H1 (cell line): ENCODE results near the gene ECI2. TPM values are rescaled to one million over a fixed set of nuclear protein-coding genes. Genes with fewer than 3 reads are reported as not detected.

Experiments used
- CTCF ChIA-PET: fragments of 300-600 bp; sonication (Branson Sonifier 250); formaldehyde crosslinking; loops from one replicate; lab custom pipeline; 2021; ENCODE audit not compliant: partially characterized antibody; lab: Charles Lee
- POLR2A ChIA-PET: fragments of 300-600 bp; sonication (Branson Sonifier 250); formaldehyde crosslinking; loops from one replicate; lab custom pipeline; 2021; ENCODE audit warnings: inconsistent platforms; ENCODE audit not compliant: partially characterized antibody; lab: Charles Lee
- DNase-seq, 2 experiments: peaks; one replicate each; pipeline versions ENCODE4 v3.0.0 to v3.0.0-alpha.2; 2010 to 2022; ENCODE audit warnings: low spot score in 2 of 2, low read depth in 1 of 2, mixed read lengths in 1 of 2
- FAIRE-seq: peaks from 2 replicates; lab custom pipeline; 2011; peaks lifted over from hg19 to GRCh38; lab: Jason Lieb, UNC
- H2AFZ ChIP-seq: 2 replicates; pipeline ENCODE4 v1.8.1; 2012; ENCODE audit warnings: low read length, inconsistent platforms
- H2AK5ac ChIP-seq: 2 replicates; pipeline ENCODE4 v1.6.1; 2013; ENCODE audit warnings: low read depth, low read length
- H2BK120ac ChIP-seq: replicated peaks from 2 replicates; pipeline ENCODE3; 2013; ENCODE audit warnings: low read depth, low read length, inconsistent platforms
- H2BK12ac ChIP-seq: 2 replicates; pipeline ENCODE4 v1.6.1; 2013; ENCODE audit warnings: low read depth, low read length
- H2BK15ac ChIP-seq: 2 replicates; pipeline ENCODE4 v1.6.1; 2013; ENCODE audit warnings: low read length
- H2BK20ac ChIP-seq: 2 replicates; pipeline ENCODE4 v1.6.1; 2013; ENCODE audit warnings: low read length
- H2BK5ac ChIP-seq: 2 replicates; pipeline ENCODE4 v1.6.1; 2013; ENCODE audit warnings: low read depth, low read length
- H3K14ac ChIP-seq: 2 replicates; pipeline ENCODE4 v1.6.1; 2013; ENCODE audit warnings: inconsistent platforms; ENCODE audit not compliant: insufficient read length
- H3K18ac ChIP-seq: 2 replicates; pipeline ENCODE4 v1.6.1; 2013; ENCODE audit warnings: low read length; ENCODE audit errors: extremely low read depth
- H3K23ac ChIP-seq: 2 replicates; pipeline ENCODE4 v1.6.1; 2013; ENCODE audit warnings: inconsistent platforms; ENCODE audit not compliant: insufficient read length
- H3K23me2 ChIP-seq: 2 replicates; pipeline ENCODE4 v1.6.1; 2013; ENCODE audit warnings: low read depth, low read length
- H3K27ac ChIP-seq: 2 replicates; pipeline ENCODE4 v1.6.1; 2011; ENCODE audit warnings: low read depth, low read length, inconsistent platforms
- H3K27me3 ChIP-seq, 4 experiments: replicated peaks in 1 of 4; 1 replicate in 1 of 4; 2 replicates in 3 of 4; pipeline versions ENCODE4 v1.6.1 to v1.8.1; 2011 to 2013; ENCODE audit warnings: low read length in 3 of 4, mild to moderate bottlenecking in 3 of 4, inconsistent platforms in 2 of 4, mixed read lengths in 2 of 4, moderate library complexity in 1 of 4; ENCODE audit not compliant: control insufficient read depth in 3 of 4, insufficient read depth in 3 of 4; ENCODE audit errors: extremely low read depth in 1 of 4
- H3K36me3 ChIP-seq, 4 experiments: 2 replicates each; pipeline versions ENCODE4 v1.6.1 to v1.8.1; 2011 to 2013; ENCODE audit warnings: mild to moderate bottlenecking in 4 of 4, low read length in 3 of 4, moderate library complexity in 2 of 4, control low read depth in 1 of 4, inconsistent platforms in 1 of 4; ENCODE audit not compliant: insufficient read depth in 4 of 4, control insufficient read depth in 2 of 4
- H3K4ac ChIP-seq: replicated peaks from 2 replicates; pipeline ENCODE3; 2013; ENCODE audit warnings: low read length, low read depth, mixed read lengths, inconsistent platforms; ENCODE audit not compliant: insufficient read length
- H3K4me1 ChIP-seq, 4 experiments: replicated peaks in 1 of 4; 1 replicate in 1 of 4; 2 replicates in 3 of 4; pipeline versions ENCODE4 v1.6.1 to v1.8.1; 2011 to 2013; ENCODE audit warnings: low read length in 3 of 4, inconsistent platforms in 2 of 4, mixed read lengths in 1 of 4; ENCODE audit not compliant: insufficient read depth in 4 of 4, control insufficient read depth in 3 of 4
- H3K4me2 ChIP-seq, 2 experiments: 2 replicates each; pipeline versions ENCODE4 v1.6.1 to v1.8.1; 2011 to 2013; ENCODE audit warnings: low read depth in 2 of 2, low read length in 2 of 2, control low read depth in 1 of 2, inconsistent platforms in 1 of 2, mild to moderate bottlenecking in 1 of 2; ENCODE audit not compliant: insufficient read depth in 1 of 2
- H3K4me3 ChIP-seq, 4 experiments: fragments of 200-600, 300-600 bp in 1 of 4; sonication (generic), shearing (Covaris generic), sonication (Bioruptor Twin) in 1 of 4; 2 replicates each; pipeline versions ENCODE4 v1.5.1 to v1.8.1; 2011 to 2016; ENCODE audit warnings: low read length in 4 of 4, low read depth in 3 of 4, control low read depth in 2 of 4, inconsistent platforms in 2 of 4, mild to moderate bottlenecking in 2 of 4, mixed read lengths in 1 of 4, moderate library complexity in 1 of 4; ENCODE audit not compliant: insufficient read depth in 2 of 4; ENCODE audit errors: extremely low read depth in 1 of 4
- H3K56ac ChIP-seq: replicated peaks from 2 replicates; pipeline ENCODE3; 2013; ENCODE audit warnings: low read depth, mild to moderate bottlenecking, mixed read lengths, low read length, inconsistent platforms; ENCODE audit not compliant: insufficient read length
- H3K79me1 ChIP-seq: 2 replicates; pipeline ENCODE4 v1.6.1; 2013; ENCODE audit warnings: low read depth, low read length, control low read depth
- H3K79me2 ChIP-seq, 2 experiments: 2 replicates each; pipeline versions ENCODE4 v1.6.1 to v1.8.1; 2012 to 2013; ENCODE audit warnings: low read length in 2 of 2, mild to moderate bottlenecking in 2 of 2, inconsistent platforms in 1 of 2; ENCODE audit not compliant: insufficient read depth in 2 of 2, control insufficient read depth in 1 of 2
- H3K9ac ChIP-seq, 4 experiments: replicated peaks in 1 of 4; 1 replicate in 1 of 4; 2 replicates in 3 of 4; pipeline versions ENCODE4 v1.6.1 to v1.8.1; 2011 to 2013; ENCODE audit warnings: low read depth in 3 of 4, low read length in 3 of 4, control low read depth in 2 of 4, mild to moderate bottlenecking in 2 of 4, moderate library complexity in 2 of 4, inconsistent platforms in 1 of 4; ENCODE audit errors: extremely low read depth in 1 of 4
- H3K9me3 ChIP-seq, 2 experiments: 2 replicates each; pipeline versions ENCODE4 v1.6.1 to v1.8.1; 2012 to 2013; ENCODE audit warnings: mild to moderate bottlenecking in 2 of 2, moderate library complexity in 2 of 2, control low read depth in 1 of 2, inconsistent platforms in 1 of 2, low read depth in 1 of 2, low read length in 1 of 2, mixed read lengths in 1 of 2; ENCODE audit not compliant: insufficient read depth in 2 of 2
- H4K20me1 ChIP-seq, 2 experiments: replicated peaks in 1 of 2; 2 replicates each; pipeline versions ENCODE3 to v1.8.1; 2011 to 2013; ENCODE audit warnings: inconsistent platforms in 2 of 2, low read length in 2 of 2, mild to moderate bottlenecking in 1 of 2; ENCODE audit not compliant: insufficient read depth in 2 of 2, control insufficient read depth in 1 of 2
- H4K5ac ChIP-seq: 2 replicates; pipeline ENCODE4 v1.6.1; 2013; ENCODE audit warnings: low read length, low read depth, mixed read lengths, inconsistent platforms; ENCODE audit not compliant: insufficient read length
- H4K8ac ChIP-seq: 2 replicates; pipeline ENCODE4 v1.8.0; 2013; ENCODE audit warnings: mild to moderate bottlenecking, moderate library complexity, low read length, inconsistent platforms; ENCODE audit not compliant: insufficient read depth; ENCODE audit errors: extremely low read depth
- H4K91ac ChIP-seq: replicated peaks from 2 replicates; pipeline ENCODE3; 2013; ENCODE audit warnings: low read length, mixed read lengths, inconsistent platforms; ENCODE audit not compliant: insufficient read length
- BACH1 ChIP-seq: IDR thresholded peaks from 2 replicates; pipeline ENCODE4 v1.6.1; 2012; ENCODE audit warnings: low read length, improper control_type of control experiment
- KDM5A ChIP-seq: fragments of 200-600 bp; IDR thresholded peaks from 2 replicates; pipeline ENCODE4 v1.7.1; 2012; ENCODE audit warnings: mild to moderate bottlenecking, low read length, inconsistent platforms, mixed read lengths
- RNF2 ChIP-seq: fragments of 200-900, 300-1000 bp; sonication (generic); IDR thresholded peaks from 2 replicates; pipeline ENCODE4 v1.7.1; 2016; ENCODE audit warnings: borderline replicate concordance, low read depth, mild to moderate bottlenecking, antibody characterized with exemption, low read length; ENCODE audit not compliant: poor library complexity, severe bottlenecking; ENCODE audit errors: missing control alignments
- SRF ChIP-seq: IDR thresholded peaks from 2 replicates; pipeline ENCODE4 v1.6.1; 2011; ENCODE audit warnings: mild to moderate bottlenecking, low read depth, low read length, moderate library complexity
- SUZ12 ChIP-seq: fragments of 200-600 bp; sonication (generic); IDR thresholded peaks from 2 replicates; pipeline ENCODE4 v1.6.1; 2012; ENCODE audit warnings: mild to moderate bottlenecking, inconsistent platforms, low read length, moderate library complexity, mixed read lengths
- TEAD4 ChIP-seq: IDR thresholded peaks from 2 replicates; pipeline ENCODE4 v1.6.1; 2012; ENCODE audit warnings: low read depth, low read length, inconsistent platforms, mixed read lengths
- ZNF274 ChIP-seq: IDR thresholded peaks from 2 replicates; pipeline ENCODE4 v1.7.0; 2012; ENCODE audit warnings: low read length, borderline replicate concordance; ENCODE audit errors: extremely low read depth
- WGBS, 2 experiments: shearing (Covaris generic) in 1 of 2; methylation state at CpG; one replicate each; pipeline versions ENCODE4 v1.1.6 to v1.1.7; 2013 to 2015; ENCODE audit warnings: low lambda C conversion rate in 2 of 2, mixed read lengths in 2 of 2, inconsistent platforms in 1 of 2, low coverage in 1 of 2, missing lambda C conversion rate in 1 of 2; ENCODE audit not compliant: insufficient replicate concordance in 2 of 2, insufficient coverage in 1 of 2, insufficient read length in 1 of 2; ENCODE audit errors: extremely low coverage in 1 of 2, missing lambda C conversion rate in 1 of 2; 5-methylcytosine and 5-hydroxymethylcytosine counted together
- polyA plus RNA-seq, 7 experiments: library from polyadenylated mRNA; depleted of rRNA in 3 of 7; stranded (reverse) in 5 of 7; unstranded in 2 of 7; fragments of >200 nt in 5 of 7; fragments of 200-250 nt in 2 of 7; gene quantifications; 1 replicate in 5 of 7; 2 replicates in 1 of 7; 4 replicates in 1 of 7; pipeline versions ENCODE4 v1.2.1 to v1.2.3, GENCODE V29; 2011 to 2013; ENCODE audit warnings: missing spikeins in 2 of 7, mixed read lengths in 2 of 7
- total RNA-seq: library from RNA; stranded (reverse); fragmentation: NEBNext Ultra II Directional; extraction: Animal tissue kit (Norgen Biotek cat#: 25700); gene quantifications from 2 replicates; pipeline ENCODE4 v1.2.1, GENCODE V29; 2021

The ECI2 gene
- total and polyA plus RNA-seq, 2 of the 8 experiments (the other 6 are each of a cell fraction or from before 2014, with no cell fraction given), result 40.4 to 70.8 TPM

DNA sequence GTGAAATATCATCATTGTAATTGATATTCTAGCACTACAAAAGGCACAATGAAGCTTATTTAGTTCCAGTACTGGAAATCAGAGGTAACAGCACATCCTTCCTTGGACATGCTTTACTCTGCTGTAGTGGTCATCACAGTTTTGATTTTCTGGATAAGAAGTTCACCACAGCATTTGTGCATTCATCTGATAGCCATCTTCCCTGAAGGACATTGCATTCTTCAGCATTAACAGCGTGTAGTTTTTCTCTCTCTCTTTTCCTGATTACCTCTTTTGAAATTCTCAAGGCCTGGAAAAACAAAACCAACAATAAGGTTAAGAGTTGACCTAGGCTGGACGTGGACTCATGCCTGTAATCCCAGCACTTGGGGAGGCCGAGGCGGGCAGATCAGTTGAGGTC, 19.6 kb downstream of the ECI2 start:
- POLR2A ChIA-PET, result interaction anchor here (0.9 to 2.1 kb wide), 2 partner anchors 17 to 20 kb away, joined by 4 to 5 read pairs; partner anchors contain the start of gene ECI2
- Histone ChIP-seq H2BK120ac (no peak overlapping the region), H4K20me1 (no peaks in the 10 kb centered on the region), H3K9me3 (peaks cover 0 to 4% of the 10 kb centered on the region in 2 experiments; a peak in 1 of 4 replicates), H2BK15ac (no peak overlapping the region), H3K79me1 (no peaks in the 10 kb centered on the region), H3K4me3 (no peak overlapping the region), H2AK5ac (no peak overlapping the region), H2BK12ac (no peak overlapping the region), H3K9ac (no peak overlapping the region), H3K36me3 (peaks cover 2 to 41% (median 28%) of the 10 kb centered on the region in 4 experiments), H4K8ac (no peak overlapping the region), H3K23me2 (no peaks in the 10 kb centered on the region), H2AFZ (no peak overlapping the region), H3K56ac (no peak overlapping the region), H4K91ac (no peak overlapping the region), H3K4me2 (no peak overlapping the region), H3K23ac (no peak overlapping the region), H3K27ac (no peak overlapping the region), H3K4me1 (no peaks in the 10 kb centered on the region), H2BK5ac (no peak overlapping the region), H3K18ac (no peak overlapping the region), H3K27me3 (no peaks in the 10 kb centered on the region), H4K5ac (no peak overlapping the region), H3K14ac (no peak overlapping the region), H2BK20ac (no peak overlapping the region), H3K4ac (no peak overlapping the region), H3K79me2 (no peaks in the 10 kb centered on the region)
- no peak for FAIRE-seq
- WGBS, 2 experiments, result 93% methylated on average over 4 of the region's 4 CpGs; no CpG with 5 or more reads in 1 of the 2 experiments
- no peak for TF ChIP-seq ZNF274
- TF ChIP-seq SRF, result no peak
- TF ChIP-seq RNF2, result no peak
- no peak for TF ChIP-seq SUZ12
- TF ChIP-seq TEAD4, result no peak
- no peak for TF ChIP-seq BACH1
- no peak for TF ChIP-seq KDM5A
- DNase-seq, result no peak
- CTCF ChIA-PET, result interaction anchor here (0.8 to 1.1 kb wide), 3 partner anchors 9 to 59 kb away, joined by 3 read pairs; no protein-coding TSS in a partner anchor
